GM12875 (cell line): ENCODE measurements around the gene SLC29A4.
A peak's percentile ranks its signal among the peaks of the same experiment; 100 is the strongest.
"Not testable (repeated sequence)": the region's sequence is repeated elsewhere in the genome, so short reads cannot be mapped to it uniquely, and the experiment has no call there.

Source experiments
- H3K4me3 ChIP-seq: one replicate; pipeline ENCODE4 v1.5.1; 2011; ENCODE audit warnings: low read depth, low read length, control low read depth
- CTCF ChIP-seq: IDR thresholded peaks from 2 replicates; pipeline ENCODE4 v1.5.1; 2011; ENCODE audit warnings: low read depth, mild to moderate bottlenecking, control low read depth, inconsistent platforms, low read length, moderate library complexity, borderline replicate concordance; ENCODE audit not compliant: insufficient read depth

The SLC29A4 gene

GRCh38 chr7:5274441-5274840 is 8.3 kb upstream of the SLC29A4 start:
- H3K4me3 ChIP-seq: no peak overlapping the region
- TF ChIP-seq CTCF: no peak

DNA sequence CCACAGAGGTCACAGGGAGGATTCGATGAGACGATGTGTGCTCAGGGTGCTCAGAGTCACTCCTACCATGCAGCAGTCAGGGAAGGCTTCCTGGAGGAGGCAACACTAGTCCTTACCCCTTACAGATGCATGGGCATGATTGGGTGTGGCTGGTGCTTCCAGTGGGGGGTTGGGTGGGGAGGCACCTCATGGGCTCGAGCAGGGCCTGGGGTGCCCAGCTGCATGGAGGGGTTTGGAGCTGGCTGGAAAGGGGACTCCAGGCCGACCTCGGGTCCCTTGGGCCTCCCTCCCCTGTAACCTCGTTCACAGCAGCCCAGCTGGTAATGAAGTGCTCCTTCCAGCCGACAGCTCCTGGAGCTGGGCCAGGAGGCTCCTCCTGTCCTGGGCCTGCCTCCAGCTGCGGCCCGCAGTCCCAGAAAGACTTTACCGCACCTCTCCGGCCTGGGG is 7.7 kb upstream of the SLC29A4 start:
- not testable (repeated sequence) for H3K4me3 ChIP-seq

DNA sequence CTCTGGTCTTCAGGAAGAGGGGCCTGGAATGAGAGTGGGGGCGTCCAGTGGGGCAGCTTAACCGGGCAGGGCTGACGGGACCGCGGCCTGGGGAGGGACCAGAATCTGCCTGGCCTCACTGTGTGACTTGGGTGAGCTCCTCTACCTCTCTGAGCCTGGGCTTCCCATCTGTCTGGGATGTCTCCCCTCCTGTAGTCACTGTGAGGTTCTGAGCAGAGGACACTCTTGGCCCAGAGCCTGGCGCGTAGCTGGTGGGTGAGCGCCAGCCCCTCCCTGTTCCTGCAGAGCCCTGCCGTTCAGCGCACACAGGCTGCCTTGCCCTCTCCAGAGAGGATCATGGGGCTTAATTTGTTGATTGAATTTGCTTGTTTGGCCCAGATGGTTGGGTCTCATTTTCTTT is 7.2 kb upstream of the SLC29A4 start:
- H3K4me3 ChIP-seq: not testable (repeated sequence)

DNA sequence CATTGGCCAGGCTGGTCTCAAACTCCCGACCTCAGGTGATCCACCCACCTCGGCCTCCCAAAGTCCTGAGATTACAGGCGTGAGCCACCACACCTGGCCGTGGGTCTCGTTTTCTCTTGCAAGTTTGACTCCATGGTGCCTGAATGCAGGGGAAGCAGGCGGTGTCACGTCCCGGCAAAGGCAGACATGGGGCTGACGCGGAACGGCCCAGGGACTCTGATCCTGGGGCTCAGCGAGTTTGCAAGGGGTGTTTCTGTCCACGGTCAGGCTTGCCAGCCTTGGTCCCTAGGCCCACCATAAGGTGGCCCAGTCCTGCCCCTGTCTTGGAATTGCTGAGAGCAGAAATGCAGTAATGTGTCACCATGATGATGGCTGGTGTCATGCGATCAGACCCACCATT is 6.6 kb upstream of the SLC29A4 start:
- not testable (repeated sequence) for H3K4me3 ChIP-seq

- TF ChIP-seq CTCF: no peak
Measured at GRCh38 chr7:5276611-5277010, 6.1 kb upstream of the SLC29A4 start.

DNA sequence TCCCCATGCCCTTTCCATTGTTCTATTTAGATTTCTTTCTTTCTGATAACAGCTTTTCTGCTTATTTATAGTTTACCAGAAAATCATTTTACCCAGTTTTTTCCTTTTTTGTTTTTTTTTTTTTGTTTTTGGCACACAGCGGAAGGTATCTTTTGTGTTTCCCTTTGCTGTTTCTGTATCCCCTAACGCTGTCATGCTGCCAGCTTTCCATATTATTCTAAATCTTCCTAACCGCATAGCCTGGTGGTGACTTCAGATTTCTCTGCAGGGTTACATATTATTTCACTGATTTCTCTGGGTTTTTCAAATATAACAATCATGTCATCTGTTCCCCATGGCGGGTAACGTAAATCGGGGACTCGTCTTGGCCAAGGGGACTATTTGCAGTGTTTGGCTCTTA is 4.0 kb upstream of the SLC29A4 start:
- H3K4me3 ChIP-seq: no peak overlapping the region
- TF ChIP-seq CTCF: no peak

More at GRCh38 chr7:5276611-5277010, 6.1 kb upstream of the SLC29A4 start:
- no peak overlapping the region for H3K4me3 ChIP-seq

GRCh38 chr7:5279734-5280133 is 3.0 kb upstream of the SLC29A4 start:
- no peak overlapping the region for H3K4me3 ChIP-seq
- no peak for TF ChIP-seq CTCF

GRCh38 chr7:5281598-5282500 is 894 bp upstream of the SLC29A4 start:
- not testable (repeated sequence) for H3K4me3 ChIP-seq

- H3K4me3 ChIP-seq: peak overlapping the region; percentile 5
- TF ChIP-seq CTCF: no peak
Measured at GRCh38 chr7:5283421-5284303, 919 bp downstream of the SLC29A4 start.
